Measurements from ENCODE around the gene ZNF445. TPM values are rescaled to one million over a fixed set of nuclear protein-coding genes. Genes with fewer than 3 reads are reported as not detected.

Gene ZNF445
- total RNA-seq, 1 experiment from 2014 or later = 15.9 TPM

DNA sequence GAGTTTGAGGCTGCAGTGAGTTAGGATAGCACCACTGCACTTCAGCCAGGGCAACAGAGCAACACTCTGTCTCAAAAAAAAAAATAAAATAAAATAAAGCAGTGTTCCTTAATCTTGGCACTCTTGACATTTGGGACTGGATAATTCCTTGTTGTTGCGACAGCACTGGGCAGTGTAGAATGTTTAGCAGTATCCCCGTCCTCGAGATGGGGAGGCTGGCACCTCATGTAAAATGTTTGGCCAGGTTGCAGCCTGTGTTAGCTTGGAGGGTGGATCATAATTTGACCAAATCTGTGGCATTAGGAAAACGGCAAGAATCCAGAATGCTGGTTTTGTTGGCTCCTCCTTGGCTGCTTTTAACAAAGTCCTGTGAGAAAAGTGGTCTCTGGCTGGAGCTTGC lies 47.0 kb downstream of the ZNF445 start:
- no peak overlapping the region for H3K27ac ChIP-seq
- H3K4me2 ChIP-seq = no peak overlapping the region
- no peaks in the 10 kb centered on the region for H3F3A ChIP-seq (ENCODE audit: insufficient read depth, low read depth)
- no peaks in the 10 kb centered on the region for H3K27me3 ChIP-seq (ENCODE audit: insufficient read depth, low read depth)
- H3K36me3 ChIP-seq (ENCODE audit: low read depth) = no peaks in the 10 kb centered on the region
- no peak for DNase-seq
- no peak overlapping the region for H3K4me3 ChIP-seq
- H3K4me1 ChIP-seq (replicated peaks; ENCODE audit: insufficient read depth) = no peaks in the 10 kb centered on the region
- ChIA-PET CTCF (no interaction called here), POLR2A (ENCODE audit: unreplicated experiment) (no interaction called here)
- no peaks in the 10 kb centered on the region for H3K9me2 ChIP-seq (ENCODE audit: insufficient read depth)
- no TSS peak for BruUV-seq (replicated peaks)
- no peak overlapping the region for H2AFZ ChIP-seq
- no peaks in the 10 kb centered on the region for H3K79me2 ChIP-seq (ENCODE audit: low read depth)
- TF ChIP-seq, protein P1, sequence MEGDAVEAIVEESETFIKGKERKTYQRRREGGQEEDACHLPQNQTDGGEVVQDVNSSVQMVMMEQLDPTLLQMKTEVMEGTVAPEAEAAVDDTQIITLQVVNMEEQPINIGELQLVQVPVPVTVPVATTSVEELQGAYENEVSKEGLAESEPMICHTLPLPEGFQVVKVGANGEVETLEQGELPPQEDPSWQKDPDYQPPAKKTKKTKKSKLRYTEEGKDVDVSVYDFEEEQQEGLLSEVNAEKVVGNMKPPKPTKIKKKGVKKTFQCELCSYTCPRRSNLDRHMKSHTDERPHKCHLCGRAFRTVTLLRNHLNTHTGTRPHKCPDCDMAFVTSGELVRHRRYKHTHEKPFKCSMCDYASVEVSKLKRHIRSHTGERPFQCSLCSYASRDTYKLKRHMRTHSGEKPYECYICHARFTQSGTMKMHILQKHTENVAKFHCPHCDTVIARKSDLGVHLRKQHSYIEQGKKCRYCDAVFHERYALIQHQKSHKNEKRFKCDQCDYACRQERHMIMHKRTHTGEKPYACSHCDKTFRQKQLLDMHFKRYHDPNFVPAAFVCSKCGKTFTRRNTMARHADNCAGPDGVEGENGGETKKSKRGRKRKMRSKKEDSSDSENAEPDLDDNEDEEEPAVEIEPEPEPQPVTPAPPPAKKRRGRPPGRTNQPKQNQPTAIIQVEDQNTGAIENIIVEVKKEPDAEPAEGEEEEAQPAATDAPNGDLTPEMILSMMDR (conservative IDR thresholded peaks at IDR 0.05) = no peak
- no peak for TF ChIP-seq EZH2 (IDR thresholded peaks at IDR 0.05; ENCODE audit: low read depth)
- intact Hi-C loops (cut with micrococcal nuclease; ENCODE audit: unreplicated experiment) = no loop called here
- H4K20me1 ChIP-seq (ENCODE audit: insufficient read depth) = no peaks in the 10 kb centered on the region
- H3K9me3 ChIP-seq (ENCODE audit: insufficient read depth, low read depth) = no peaks in the 10 kb centered on the region

DNA sequence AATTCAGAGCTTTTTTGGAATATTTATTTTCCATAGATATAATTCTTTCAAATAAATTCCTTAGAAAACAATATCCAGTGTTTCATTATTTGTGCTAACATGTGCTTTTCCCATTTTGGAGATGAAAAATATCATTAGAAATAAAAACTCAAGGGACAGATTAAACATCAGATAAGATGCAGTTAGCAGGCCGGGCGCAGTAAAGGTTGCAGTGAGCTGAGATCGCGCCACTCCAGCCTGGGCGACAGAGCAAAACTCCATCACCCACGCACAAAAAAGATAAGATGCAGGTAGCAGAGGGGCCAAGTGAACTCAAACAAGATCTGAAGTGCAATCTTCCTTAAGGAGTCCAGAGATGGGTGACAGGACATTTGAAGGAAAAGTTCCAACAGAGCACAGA lies 48.0 kb downstream of the ZNF445 start:
- H3K4me2 ChIP-seq = no peak overlapping the region
- BruUV-seq (replicated peaks) = no TSS peak
- H3K27ac ChIP-seq = no peak overlapping the region
- intact Hi-C loops (cut with micrococcal nuclease; ENCODE audit: unreplicated experiment) = no loop called here
- no peaks in the 10 kb centered on the region for H3K4me1 ChIP-seq (replicated peaks; ENCODE audit: insufficient read depth)
- no peaks in the 10 kb centered on the region for H3K9me2 ChIP-seq (ENCODE audit: insufficient read depth)
- no peak overlapping the region for H3K4me3 ChIP-seq
- CTCF ChIA-PET = no interaction called here
- TF ChIP-seq, protein P1 (conservative IDR thresholded peaks at IDR 0.05) = no peak
- TF ChIP-seq EZH2 (IDR thresholded peaks at IDR 0.05; ENCODE audit: low read depth) = no peak
- no peaks in the 10 kb centered on the region for H3K27me3 ChIP-seq (ENCODE audit: insufficient read depth, low read depth)
- no peak for DNase-seq
- no peaks in the 10 kb centered on the region for H3K79me2 ChIP-seq (ENCODE audit: low read depth)
- no peaks in the 10 kb centered on the region for H4K20me1 ChIP-seq (ENCODE audit: insufficient read depth)
- H2AFZ ChIP-seq = no peak overlapping the region
- no peaks in the 10 kb centered on the region for H3K9me3 ChIP-seq (ENCODE audit: insufficient read depth, low read depth)
- POLR2A ChIA-PET (ENCODE audit: unreplicated experiment) = no interaction called here
- no peaks in the 10 kb centered on the region for H3K36me3 ChIP-seq (ENCODE audit: low read depth)
- no peaks in the 10 kb centered on the region for H3F3A ChIP-seq (ENCODE audit: insufficient read depth, low read depth)

DNA sequence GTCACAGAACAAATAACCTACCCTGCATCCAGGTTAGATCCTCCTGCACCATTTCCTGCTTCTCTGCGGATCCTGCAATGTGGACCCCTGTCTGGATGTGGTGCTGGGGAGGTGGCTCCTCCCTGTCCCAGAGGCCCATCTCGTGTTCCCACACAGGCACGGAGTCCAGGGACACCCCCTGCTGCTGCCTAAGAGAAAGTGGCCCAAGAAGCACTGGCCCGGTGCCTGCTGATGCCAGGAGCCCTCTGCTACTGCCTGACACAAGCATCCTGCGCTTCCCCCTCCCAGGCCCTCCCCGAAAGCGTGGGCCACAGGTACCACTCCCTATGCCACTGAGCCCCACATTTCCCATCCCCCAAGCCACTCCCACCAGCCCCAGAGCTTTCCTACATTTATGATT lies 48.6 kb downstream of the ZNF445 start:
- no peaks in the 10 kb centered on the region for H3F3A ChIP-seq (ENCODE audit: insufficient read depth, low read depth)
- no peak overlapping the region for H2AFZ ChIP-seq
- H3K4me2 ChIP-seq = no peak overlapping the region
- H3K79me2 ChIP-seq (ENCODE audit: low read depth) = no peaks in the 10 kb centered on the region
- no peaks in the 10 kb centered on the region for H3K27me3 ChIP-seq (ENCODE audit: insufficient read depth, low read depth)
- H3K4me1 ChIP-seq (replicated peaks; ENCODE audit: insufficient read depth) = no peaks in the 10 kb centered on the region
- ChIA-PET POLR2A (ENCODE audit: unreplicated experiment) (no interaction called here), CTCF (no interaction called here)
- no peaks in the 10 kb centered on the region for H3K9me3 ChIP-seq (ENCODE audit: insufficient read depth, low read depth)
- no peak overlapping the region for H3K27ac ChIP-seq
- TF ChIP-seq EZH2 (IDR thresholded peaks at IDR 0.05; ENCODE audit: low read depth) = no peak
- TF ChIP-seq, protein P1 (conservative IDR thresholded peaks at IDR 0.05) = no peak
- H3K4me3 ChIP-seq = no peak overlapping the region
- H3K36me3 ChIP-seq (ENCODE audit: low read depth) = no peaks in the 10 kb centered on the region
- intact Hi-C loops (cut with micrococcal nuclease; ENCODE audit: unreplicated experiment) = no loop called here
- no peak for DNase-seq
- no TSS peak for BruUV-seq (replicated peaks)
- H3K9me2 ChIP-seq (ENCODE audit: insufficient read depth) = no peaks in the 10 kb centered on the region
- no peaks in the 10 kb centered on the region for H4K20me1 ChIP-seq (ENCODE audit: insufficient read depth)

Data from PC-9 (cell line).